Nephron (organoid): Measurements from ENCODE around the gene WDR27.
A peak's percentile ranks its signal among the peaks of the same experiment; 100 is the strongest.

Experiments
- H3K27ac Mint-ChIP-seq, 3 experiments: 2 replicates each; pipeline ENCODE4 v1.8.0; 2020; ENCODE audit warnings: mixed read lengths in 3 of 3, mild to moderate bottlenecking in 2 of 3, moderate library complexity in 1 of 3
- H3K27me3 Mint-ChIP-seq: 2 replicates; pipeline ENCODE4 v1.8.0; 2021; ENCODE audit warnings: low read depth, mild to moderate bottlenecking, moderate library complexity, mixed read lengths
- H3K36me3 Mint-ChIP-seq: 2 replicates; pipeline ENCODE4 v1.8.0; 2020; ENCODE audit warnings: low read depth, mixed read lengths
- H3K4me1 Mint-ChIP-seq: 2 replicates; pipeline ENCODE4 v1.8.0; 2020; ENCODE audit warnings: mixed read lengths
- H3K4me3 Mint-ChIP-seq, 3 experiments: 2 replicates each; pipeline ENCODE4 v1.8.0; 2020; ENCODE audit warnings: mild to moderate bottlenecking in 3 of 3, mixed read lengths in 3 of 3, moderate library complexity in 2 of 3
- H3K9me3 Mint-ChIP-seq: 2 replicates; pipeline ENCODE4 v1.8.0; 2020; ENCODE audit warnings: mixed read lengths
- CTCF ChIP-seq, 3 experiments: fragments of 200-600 bp; sonication (generic); IDR thresholded peaks; one replicate each; pipeline ENCODE4 v1.5.0; 2021; ENCODE audit warnings: antibody characterized with exemption in 3 of 3; ENCODE audit not compliant: unreplicated experiment in 3 of 3

Gene WDR27

GRCh38 chr6:169457762-169458161 is 244.1 kb downstream of the WDR27 start:
- Mint-ChIP-seq H3K27me3 (no peaks in the 10 kb centered on the region), H3K9me3 (peaks cover 20% of the 10 kb centered on the region), H3K4me1 (peaks cover 5% of the 10 kb centered on the region), H3K27ac (no peak overlapping the region), H3K36me3 (peaks cover 15% of the 10 kb centered on the region), H3K4me3 (no peak overlapping the region)
- no peak for TF ChIP-seq CTCF (IDR thresholded peaks at IDR 0.05; ENCODE audit: unreplicated experiment in 3 of 3)

- Mint-ChIP-seq H3K4me3 (no peak overlapping the region), H3K27ac (no peak overlapping the region), H3K27me3 (no peaks in the 10 kb centered on the region), H3K9me3 (peaks cover 20% of the 10 kb centered on the region), H3K4me1 (peaks cover 12% of the 10 kb centered on the region), H3K36me3 (peaks cover 15% of the 10 kb centered on the region)
- no peak for TF ChIP-seq CTCF (IDR thresholded peaks at IDR 0.05; ENCODE audit: unreplicated experiment in 3 of 3)
These were observed 245.0 kb downstream of the WDR27 start for GRCh38 chr6:169456840-169457239.

GRCh38 chr6:169455470-169455869 is 246.4 kb downstream of the WDR27 start:
- Mint-ChIP-seq H3K9me3 (peaks cover 11% of the 10 kb centered on the region), H3K36me3 (peaks cover 15% of the 10 kb centered on the region), H3K27ac (no peak overlapping the region), H3K4me3 (no peak overlapping the region), H3K4me1 (peaks cover 23% of the 10 kb centered on the region), H3K27me3 (no peaks in the 10 kb centered on the region)
- TF ChIP-seq CTCF (IDR thresholded peaks at IDR 0.05; ENCODE audit: unreplicated experiment in 3 of 3), result no peak

GRCh38 chr6:169454872-169455204 is 247.0 kb downstream of the WDR27 start:
- H3K9me3 Mint-ChIP-seq, result peaks cover 11% of the 10 kb centered on the region
- H3K4me3 Mint-ChIP-seq, result no peak overlapping the region
- peak overlapping the region in 2 of 3 experiments; percentile 14 to 51 for H3K27ac Mint-ChIP-seq
- H3K27me3 Mint-ChIP-seq, result no peaks in the 10 kb centered on the region
- H3K36me3 Mint-ChIP-seq, result peaks cover 15% of the 10 kb centered on the region
- TF ChIP-seq CTCF (IDR thresholded peaks at IDR 0.05; ENCODE audit: unreplicated experiment in 3 of 3), result no peak
- peaks cover 23% of the 10 kb centered on the region for H3K4me1 Mint-ChIP-seq

GRCh38 chr6:169454204-169454871 is 247.5 kb downstream of the WDR27 start:
- Mint-ChIP-seq H3K27ac (peak overlapping the region in 2 of 3 experiments; percentile 14 to 51), H3K27me3 (no peaks in the 10 kb centered on the region), H3K9me3 (peaks cover 11% of the 10 kb centered on the region), H3K4me1 (peaks cover 23% of the 10 kb centered on the region), H3K4me3 (no peak overlapping the region), H3K36me3 (peaks cover 14% of the 10 kb centered on the region)
- no peak for TF ChIP-seq CTCF (IDR thresholded peaks at IDR 0.05; ENCODE audit: unreplicated experiment in 3 of 3)
